NCI-H526 (cell line): ENCODE results near the gene CAMKV.

Experiments
- DNase-seq, 2 experiments: peaks; one replicate each; lab custom pipeline; 2025; lab: John Stamatoyannopoulos, UW

Gene CAMKV

GRCh38 chr3:49895791-49896190 lies 26.1 kb upstream of the CAMKV start:
- DNase-seq = no peak

GRCh38 chr3:49889296-49889695 lies 19.6 kb upstream of the CAMKV start:
- DNase-seq = no peak

- no peak for DNase-seq
Measured at GRCh38 chr3:49886922-49887265, 17.2 kb upstream of the CAMKV start.

- DNase-seq = no peak
Measured at GRCh38 chr3:49883998-49884397, 14.3 kb upstream of the CAMKV start.

DNA sequence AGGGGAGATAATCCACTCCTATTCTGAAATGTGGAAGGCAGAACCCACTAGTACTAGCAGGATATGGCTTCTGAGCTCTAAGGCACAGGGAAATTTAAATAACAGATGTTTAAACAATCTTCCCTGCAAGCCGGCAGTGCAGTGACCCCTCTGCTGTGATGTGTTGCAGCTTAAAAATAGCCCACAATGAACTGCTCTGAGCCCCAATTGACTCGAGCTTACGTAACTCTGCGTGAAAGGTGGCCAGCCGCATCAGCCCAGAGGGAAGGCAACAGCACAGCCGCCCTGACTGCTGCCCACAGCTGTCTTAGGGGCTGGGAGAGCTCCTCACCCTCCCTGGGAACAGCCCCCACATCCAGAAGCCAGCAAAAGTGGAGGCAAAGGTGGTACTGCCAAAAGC lies 12.5 kb upstream of the CAMKV start:
- DNase-seq = no peak

GRCh38 chr3:49880581-49881315 lies 11.0 kb upstream of the CAMKV start:
- peak in 1 of 2 experiments; percentile 13 for DNase-seq

DNA sequence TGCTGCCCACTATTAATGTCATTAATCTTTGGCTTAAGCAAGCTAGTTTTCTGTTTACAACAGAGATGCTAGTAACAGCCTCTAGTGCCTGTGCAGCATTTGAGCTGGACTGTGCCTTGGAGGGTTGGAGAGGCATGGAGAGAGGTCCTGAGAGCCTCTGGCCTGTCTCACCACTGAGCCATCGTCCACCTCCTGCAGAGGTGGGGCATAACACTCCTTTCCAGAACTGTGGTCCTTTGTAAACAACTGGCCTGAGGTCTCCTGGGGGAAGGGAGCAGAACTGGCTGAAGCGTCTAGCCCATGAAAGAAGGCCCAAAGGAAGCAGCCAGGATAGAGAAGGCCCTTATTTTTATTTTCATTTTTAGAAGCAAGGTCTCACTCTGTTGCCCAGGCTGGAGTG lies 10.0 kb upstream of the CAMKV start:
- no peak for DNase-seq

DNA sequence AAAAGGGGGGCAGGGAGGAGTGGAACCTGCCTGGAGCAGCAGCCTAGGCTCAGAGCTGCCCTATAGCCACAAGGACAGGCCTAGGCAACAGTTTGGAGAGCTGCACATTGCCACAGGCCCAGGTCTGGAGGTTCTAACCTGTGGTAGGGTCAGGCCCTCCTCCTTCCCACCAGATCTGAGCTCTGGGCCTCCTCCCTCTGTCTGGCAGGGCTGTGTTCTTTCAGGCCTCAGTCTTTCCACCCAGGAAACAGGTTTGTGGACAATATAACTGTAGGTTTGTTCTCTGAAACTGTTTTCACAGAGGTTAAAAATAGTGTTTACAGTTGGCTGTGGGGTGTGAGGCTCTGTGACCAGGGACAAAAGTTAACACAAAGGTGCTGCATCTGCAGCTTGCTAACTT lies 9.0 kb upstream of the CAMKV start:
- no peak for DNase-seq

DNA sequence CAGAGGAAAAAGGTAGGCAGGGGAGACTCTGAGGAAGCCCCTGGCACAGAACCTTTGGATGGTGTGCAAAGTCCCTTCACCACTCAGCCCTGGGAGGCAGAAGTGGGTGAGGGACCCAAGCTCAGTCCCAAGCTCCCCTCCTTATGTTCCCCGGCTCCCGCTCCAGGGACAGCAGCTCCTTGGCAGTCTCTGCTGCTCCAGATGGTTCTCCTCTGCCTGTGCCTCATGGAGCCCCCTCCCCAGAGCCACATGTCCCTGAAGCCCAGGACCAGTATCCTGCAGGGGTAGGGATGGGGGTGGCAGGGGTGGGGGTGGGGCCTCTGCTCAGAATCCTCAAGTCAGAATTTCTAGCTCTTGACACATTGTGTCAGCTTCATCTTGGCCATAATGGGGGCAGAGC lies 8.0 kb upstream of the CAMKV start:
- no peak for DNase-seq

GRCh38 chr3:49876567-49876966 lies 6.9 kb upstream of the CAMKV start:
- no peak for DNase-seq

DNA sequence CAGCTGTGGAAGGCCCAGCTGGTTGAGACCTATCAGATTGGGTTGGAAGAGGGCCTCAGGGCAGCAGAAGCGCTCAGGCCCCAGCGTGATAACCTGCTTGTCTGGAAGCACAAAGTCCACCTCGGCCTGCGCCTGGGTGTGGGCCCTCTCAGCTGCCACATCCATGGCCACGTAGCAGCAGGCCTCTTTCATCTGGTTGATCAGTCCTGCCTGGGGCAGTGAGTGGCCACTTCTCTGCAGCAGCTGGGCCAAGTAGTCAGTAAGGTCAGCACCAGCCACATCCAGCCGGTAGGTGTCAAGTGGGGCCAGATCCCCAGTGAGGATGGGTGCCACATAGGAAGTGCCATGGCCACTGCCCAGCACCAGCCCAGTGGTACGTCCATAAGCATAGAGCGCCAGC lies 3.9 kb upstream of the CAMKV start:
- DNase-seq = no peak

GRCh38 chr3:49872801-49873281 lies 3.1 kb upstream of the CAMKV start:
- no peak for DNase-seq

- DNase-seq = no peak
Measured at GRCh38 chr3:49871531-49872153, 1.9 kb upstream of the CAMKV start.

DNA sequence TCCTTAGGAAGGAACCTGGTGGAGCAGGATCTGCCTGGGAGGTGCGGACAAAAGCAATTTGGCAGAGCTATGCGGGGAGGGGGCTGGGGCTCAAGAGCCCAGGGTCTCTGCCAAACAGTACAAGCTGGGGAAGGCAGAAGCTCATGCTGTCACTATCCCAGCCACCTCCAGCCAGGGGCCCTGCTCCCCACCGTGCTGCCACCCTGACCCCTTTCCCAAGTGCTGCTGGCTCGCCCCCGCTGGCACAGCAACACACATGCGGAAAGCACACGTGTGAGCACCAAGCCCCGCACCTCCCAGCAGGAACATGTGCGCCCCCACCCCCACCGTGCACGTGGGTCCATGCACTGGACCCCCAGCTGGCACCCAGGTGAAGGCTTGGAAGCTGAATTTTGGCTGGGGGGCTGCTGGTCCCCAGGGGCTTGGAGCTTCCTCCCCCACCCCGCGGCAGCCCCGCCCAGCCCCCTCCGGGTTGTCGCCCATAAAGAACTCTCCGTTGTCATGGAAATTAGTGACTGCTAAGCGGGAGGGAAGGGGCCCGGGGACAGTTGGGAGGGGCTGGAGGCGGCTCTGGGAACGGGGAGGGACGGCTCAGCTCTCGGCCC lies 742 bp downstream of the CAMKV start:
- peak in 1 of 2 experiments; percentile 32 for DNase-seq

GRCh38 chr3:49867871-49868321 lies 1.8 kb downstream of the CAMKV start:
- peak; percentile 30 to 78 for DNase-seq

- DNase-seq = no peak
Measured at GRCh38 chr3:49867400-49867799, 2.3 kb downstream of the CAMKV start.

- DNase-seq = no peak
Measured at GRCh38 chr3:49865198-49865784, 4.4 kb downstream of the CAMKV start.

DNA sequence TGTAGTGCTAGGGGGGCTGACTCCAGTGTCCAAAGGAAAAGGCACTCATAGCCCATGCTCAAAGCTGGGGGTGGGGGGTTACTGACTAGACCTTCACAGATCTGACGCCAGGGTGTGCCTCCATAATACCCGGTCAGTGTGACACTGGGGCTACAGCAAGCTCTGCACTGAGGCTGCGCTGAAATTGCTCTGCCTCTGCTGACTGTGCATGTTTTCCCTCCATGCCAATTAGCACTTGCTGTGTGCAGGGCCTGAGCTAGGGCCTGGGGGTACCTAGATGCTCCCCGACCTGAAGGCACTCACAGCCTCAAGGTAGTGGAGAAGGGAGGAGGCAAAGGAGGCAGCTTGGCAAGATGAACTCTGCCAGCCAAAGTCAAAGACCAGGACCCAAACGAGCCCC lies 5.2 kb downstream of the CAMKV start:
- DNase-seq = no peak

DNA sequence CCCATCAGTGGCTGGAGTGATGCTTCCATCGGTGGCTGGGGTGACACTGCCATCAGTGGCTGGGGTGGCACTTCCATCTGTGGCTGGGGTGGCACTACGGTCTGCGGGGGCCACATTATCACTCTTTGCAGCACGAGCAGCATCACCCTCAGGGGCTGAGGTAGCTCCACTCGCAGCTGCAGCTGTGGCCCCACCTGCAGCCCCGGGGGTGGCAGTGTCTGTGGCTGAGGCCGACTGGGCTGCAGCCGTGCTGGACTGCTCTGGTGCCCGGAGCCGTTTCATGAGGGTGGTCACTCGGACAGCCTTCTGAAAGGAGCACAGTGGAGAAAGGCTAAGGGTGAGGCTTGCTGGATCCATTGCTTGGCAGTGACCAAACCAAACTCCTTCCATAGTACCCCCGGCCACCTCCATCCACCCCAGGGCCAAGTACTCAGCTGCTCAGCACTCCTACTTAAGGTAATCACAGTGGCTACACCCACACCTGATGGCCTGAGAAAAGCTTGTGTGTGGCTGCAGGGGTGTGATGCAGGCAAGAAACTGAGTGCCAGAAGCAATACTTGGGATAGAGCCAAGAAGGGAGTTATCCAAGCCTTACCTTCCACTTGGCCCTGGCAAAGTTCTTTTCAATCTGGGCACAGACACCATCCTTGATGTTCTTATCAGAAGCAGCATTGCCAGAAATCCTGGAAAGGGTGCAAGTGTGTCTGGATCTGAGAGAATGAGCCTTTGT lies 10.0 kb downstream of the CAMKV start:
- DNase-seq = no peak

- peak; percentile 76 to 95 for DNase-seq
Measured at GRCh38 chr3:49856181-49857005, 13.3 kb downstream of the CAMKV start, which contains the start of gene TRAIP. Gene TRAIP (minus strand): TSS chr3:49856564. CDS start chr3:49856453, 111 bp downstream.

DNA sequence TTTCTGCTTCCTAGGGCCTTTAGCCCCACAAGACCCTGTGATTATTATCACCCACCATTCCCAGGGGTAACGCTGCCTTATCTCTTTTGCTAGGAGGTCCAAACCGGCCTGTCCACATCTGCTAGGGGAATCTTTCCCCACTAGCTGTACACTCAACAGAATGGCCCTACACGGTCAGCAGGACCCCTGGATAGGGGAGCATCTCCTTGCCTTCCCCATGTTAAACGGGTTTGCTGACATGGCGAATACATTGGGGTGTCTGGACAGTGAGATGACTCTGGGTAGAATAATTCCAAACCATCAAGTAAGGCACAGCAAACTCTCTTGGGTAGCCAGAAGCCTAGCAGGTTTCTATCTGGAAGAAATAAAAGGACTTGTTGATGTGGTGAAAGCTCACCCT lies 14.0 kb downstream of the CAMKV start:
- DNase-seq = no peak
